DND-41 (cell line): ENCODE results near the gene CYP3A4.
"Not testable (repeated sequence)": the region's sequence is repeated elsewhere in the genome, so short reads cannot be mapped to it uniquely, and the experiment has no call there.

ENCODE experiments used
- EZH2 ChIP-seq: IDR thresholded peaks from 3 replicates; pipeline ENCODE4 v1.6.1; 2012; ENCODE audit warnings: borderline replicate concordance, low read depth, mild to moderate bottlenecking, moderate library complexity, low read length, inconsistent platforms; ENCODE audit not compliant: severe bottlenecking
- TF ChIP-seq, protein P1 (sequence below): IDR thresholded peaks from 2 replicates; pipeline ENCODE4 v1.5.1; 2012; ENCODE audit warnings: borderline replicate concordance, low read length, moderate library complexity, mild to moderate bottlenecking; ENCODE audit not compliant: poor library complexity, severe bottlenecking; ENCODE audit errors: extremely low read depth

DNA sequence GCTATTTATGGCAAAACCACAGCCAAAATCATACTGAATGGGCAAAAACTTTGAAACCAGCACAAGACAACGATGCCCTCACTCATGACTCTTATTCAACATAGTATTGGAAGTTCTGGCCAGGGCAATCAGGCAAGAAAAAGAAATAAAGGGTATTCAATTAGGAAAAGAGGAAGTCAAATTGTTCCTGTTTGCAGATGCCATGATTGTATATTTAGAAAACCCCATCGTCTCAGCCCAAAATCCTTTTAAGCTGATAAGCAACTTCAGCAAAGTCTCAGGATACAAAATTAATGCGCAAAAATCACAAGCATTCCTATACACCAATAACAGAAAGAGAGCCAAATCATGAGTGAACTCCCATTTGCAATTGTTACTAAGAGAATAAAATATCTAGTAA is 38.6 kb downstream of the CYP3A4 start:
- TF ChIP-seq, protein P1, sequence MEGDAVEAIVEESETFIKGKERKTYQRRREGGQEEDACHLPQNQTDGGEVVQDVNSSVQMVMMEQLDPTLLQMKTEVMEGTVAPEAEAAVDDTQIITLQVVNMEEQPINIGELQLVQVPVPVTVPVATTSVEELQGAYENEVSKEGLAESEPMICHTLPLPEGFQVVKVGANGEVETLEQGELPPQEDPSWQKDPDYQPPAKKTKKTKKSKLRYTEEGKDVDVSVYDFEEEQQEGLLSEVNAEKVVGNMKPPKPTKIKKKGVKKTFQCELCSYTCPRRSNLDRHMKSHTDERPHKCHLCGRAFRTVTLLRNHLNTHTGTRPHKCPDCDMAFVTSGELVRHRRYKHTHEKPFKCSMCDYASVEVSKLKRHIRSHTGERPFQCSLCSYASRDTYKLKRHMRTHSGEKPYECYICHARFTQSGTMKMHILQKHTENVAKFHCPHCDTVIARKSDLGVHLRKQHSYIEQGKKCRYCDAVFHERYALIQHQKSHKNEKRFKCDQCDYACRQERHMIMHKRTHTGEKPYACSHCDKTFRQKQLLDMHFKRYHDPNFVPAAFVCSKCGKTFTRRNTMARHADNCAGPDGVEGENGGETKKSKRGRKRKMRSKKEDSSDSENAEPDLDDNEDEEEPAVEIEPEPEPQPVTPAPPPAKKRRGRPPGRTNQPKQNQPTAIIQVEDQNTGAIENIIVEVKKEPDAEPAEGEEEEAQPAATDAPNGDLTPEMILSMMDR: not testable (repeated sequence)
- not testable (repeated sequence) for TF ChIP-seq EZH2
